Fibroblast of lung (primary cell): ENCODE data around the gene TRIP13. TPM values are rescaled to one million over a fixed set of nuclear protein-coding genes. Genes with fewer than 3 reads are reported as not detected.

ENCODE experiments used
- DNase-seq, 2 donors: peaks; one replicate each; pipeline versions ENCODE4 v3.0.0 to v3.0.0-alpha.2; 2010; ENCODE audit warnings: low read depth in 2 of 2
- H2AFZ ChIP-seq: 2 replicates; pipeline ENCODE4 v1.5.1; 2012; ENCODE audit warnings: low read length, control low read depth, inconsistent platforms
- H3K27ac ChIP-seq: 2 replicates; pipeline ENCODE4 v1.5.1; 2011; ENCODE audit warnings: low read length, control low read depth; ENCODE audit not compliant: insufficient read depth
- H3K27me3 ChIP-seq: 2 replicates; pipeline ENCODE4 v1.5.1; 2011; ENCODE audit warnings: mild to moderate bottlenecking, low read length; ENCODE audit not compliant: control insufficient read depth, insufficient read depth
- H3K36me3 ChIP-seq: 2 replicates; pipeline ENCODE4 v1.5.1; 2011; ENCODE audit warnings: low read length; ENCODE audit not compliant: control insufficient read depth, insufficient read depth
- H3K4me1 ChIP-seq: 2 replicates; pipeline ENCODE4 v1.5.1; 2011; ENCODE audit warnings: low read length; ENCODE audit not compliant: control insufficient read depth, insufficient read depth; ENCODE audit errors: extremely low read depth
- H3K4me2 ChIP-seq: 2 replicates; pipeline ENCODE4 v1.5.1; 2011; ENCODE audit warnings: low read length, control low read depth; ENCODE audit not compliant: insufficient read depth; ENCODE audit errors: extremely low read depth
- H3K4me3 ChIP-seq, 4 experiments: fragments of 200-600 bp in 1 of 4; sonication (generic) in 1 of 4; replicated peaks in 1 of 4; 2 replicates each; pipeline ENCODE4 v1.5.1; 2011 to 2016; ENCODE audit warnings: low read length in 4 of 4, low read depth in 3 of 4, mild to moderate bottlenecking in 3 of 4, control low read depth in 2 of 4, inconsistent platforms in 1 of 4, mixed read lengths in 1 of 4; ENCODE audit not compliant: insufficient read depth in 1 of 4; ENCODE audit errors: control extremely low read depth in 1 of 4
- H3K79me2 ChIP-seq: 2 replicates; pipeline ENCODE4 v1.5.1; 2012; ENCODE audit warnings: mild to moderate bottlenecking, low read length, inconsistent platforms; ENCODE audit not compliant: control insufficient read depth, insufficient read depth
- H3K9ac ChIP-seq: 2 replicates; pipeline ENCODE4 v1.5.1; 2011; ENCODE audit warnings: mild to moderate bottlenecking, low read length, control low read depth; ENCODE audit not compliant: insufficient read depth
- H3K9me3 ChIP-seq: 2 replicates; pipeline ENCODE4 v1.5.1; 2012; ENCODE audit warnings: low read depth, low read length; ENCODE audit not compliant: control insufficient read depth, insufficient read depth
- H4K20me1 ChIP-seq: 2 replicates; pipeline ENCODE4 v1.5.1; 2011; ENCODE audit warnings: low read length; ENCODE audit not compliant: control insufficient read depth, insufficient read depth; ENCODE audit errors: extremely low read depth
- EZH2 ChIP-seq: IDR thresholded peaks from 2 replicates; pipeline ENCODE4 v1.5.1; 2012; ENCODE audit warnings: low read length, control low read depth, mild to moderate bottlenecking; ENCODE audit errors: missing control alignments
- polyA plus RNA-seq, 2 donors: library from polyadenylated mRNA; depleted of rRNA in 1 of 2; stranded (reverse) in 1 of 2; unstranded in 1 of 2; fragments of >200 nt; gene quantifications; 2 replicates each; pipeline ENCODE4 v1.2.1, GENCODE V29; 2011 to 2012; ENCODE audit warnings: missing spikeins in 1 of 2
- total RNA-seq: library from RNA; depleted of rRNA; stranded (reverse); fragments of >200 nt; gene quantifications from 2 replicates; pipeline ENCODE4 v1.2.1, GENCODE V29; 2014
- TF ChIP-seq, protein P1 (sequence below), 2 donors: IDR thresholded peaks in 1 of 2; conservative IDR thresholded peaks in 1 of 2; 1 replicate in 1 of 2; 2 replicates in 1 of 2; pipeline ENCODE4 v1.5.1; 2011 to 2012; ENCODE audit warnings: low read length in 2 of 2, control low read depth in 1 of 2, inconsistent platforms in 1 of 2, low read depth in 1 of 2, mild to moderate bottlenecking in 1 of 2

Gene TRIP13
- total and polyA plus RNA-seq, 2 donors (not counting 1 experiment from before 2014, with no cell fraction given): 7.4 to 11.7 TPM

DNA sequence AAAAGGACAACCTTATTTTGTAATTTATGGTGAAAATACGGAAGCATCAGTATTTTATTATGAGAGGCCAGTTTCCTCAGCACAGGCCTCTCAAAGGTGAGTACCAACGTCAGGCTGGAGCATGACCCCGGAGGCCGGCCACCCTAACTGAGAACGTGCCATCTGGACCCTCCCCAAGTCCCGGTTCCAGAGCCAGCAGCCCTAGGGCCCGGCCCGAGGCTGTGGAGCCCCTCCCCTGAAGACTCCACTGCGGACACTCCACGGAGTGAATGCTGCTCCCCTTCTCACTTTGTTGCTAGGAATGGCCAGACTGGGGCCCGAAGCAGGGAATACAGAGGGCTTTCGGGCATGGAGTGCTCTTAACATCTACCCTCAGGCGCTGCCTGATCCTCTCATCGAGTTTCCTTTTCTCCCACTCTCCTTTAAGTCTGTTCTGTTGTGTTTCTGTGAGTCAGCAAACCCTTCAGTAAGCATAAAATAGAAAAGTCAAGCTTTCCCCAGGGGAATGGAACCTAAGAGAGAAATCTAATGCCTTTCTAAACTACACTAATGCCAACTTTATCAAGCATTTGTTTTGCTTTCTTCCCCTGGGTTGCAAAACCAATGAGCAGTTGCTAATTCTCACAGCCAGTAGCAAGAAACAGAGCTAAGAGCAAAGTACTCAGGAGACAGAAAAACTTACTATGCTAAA, 4.6 kb upstream of the TRIP13 start:
- peaks cover 52% of the 10 kb centered on the region for H3K79me2 ChIP-seq
- H4K20me1 ChIP-seq: no peaks in the 10 kb centered on the region
- no peak for TF ChIP-seq EZH2
- TF ChIP-seq, protein P1, sequence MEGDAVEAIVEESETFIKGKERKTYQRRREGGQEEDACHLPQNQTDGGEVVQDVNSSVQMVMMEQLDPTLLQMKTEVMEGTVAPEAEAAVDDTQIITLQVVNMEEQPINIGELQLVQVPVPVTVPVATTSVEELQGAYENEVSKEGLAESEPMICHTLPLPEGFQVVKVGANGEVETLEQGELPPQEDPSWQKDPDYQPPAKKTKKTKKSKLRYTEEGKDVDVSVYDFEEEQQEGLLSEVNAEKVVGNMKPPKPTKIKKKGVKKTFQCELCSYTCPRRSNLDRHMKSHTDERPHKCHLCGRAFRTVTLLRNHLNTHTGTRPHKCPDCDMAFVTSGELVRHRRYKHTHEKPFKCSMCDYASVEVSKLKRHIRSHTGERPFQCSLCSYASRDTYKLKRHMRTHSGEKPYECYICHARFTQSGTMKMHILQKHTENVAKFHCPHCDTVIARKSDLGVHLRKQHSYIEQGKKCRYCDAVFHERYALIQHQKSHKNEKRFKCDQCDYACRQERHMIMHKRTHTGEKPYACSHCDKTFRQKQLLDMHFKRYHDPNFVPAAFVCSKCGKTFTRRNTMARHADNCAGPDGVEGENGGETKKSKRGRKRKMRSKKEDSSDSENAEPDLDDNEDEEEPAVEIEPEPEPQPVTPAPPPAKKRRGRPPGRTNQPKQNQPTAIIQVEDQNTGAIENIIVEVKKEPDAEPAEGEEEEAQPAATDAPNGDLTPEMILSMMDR (conservative IDR thresholded peaks at IDR 0.05 in 1 of 2, IDR thresholded peaks at IDR 0.05 in 1 of 2; ENCODE audit: low read depth in 1 of 2, low read length in 2 of 2): no peak
- no peaks in the 10 kb centered on the region for H3K4me1 ChIP-seq
- no peak overlapping the region for H3K4me2 ChIP-seq
- no peaks in the 10 kb centered on the region for H3K27me3 ChIP-seq
- H2AFZ ChIP-seq: no peak overlapping the region
- H3K27ac ChIP-seq: no peak overlapping the region
- H3K9ac ChIP-seq: no peak overlapping the region
- no peak for DNase-seq
- no peak overlapping the region for H3K4me3 ChIP-seq
- peaks cover 46% of the 10 kb centered on the region for H3K36me3 ChIP-seq
- no peaks in the 10 kb centered on the region for H3K9me3 ChIP-seq

DNA sequence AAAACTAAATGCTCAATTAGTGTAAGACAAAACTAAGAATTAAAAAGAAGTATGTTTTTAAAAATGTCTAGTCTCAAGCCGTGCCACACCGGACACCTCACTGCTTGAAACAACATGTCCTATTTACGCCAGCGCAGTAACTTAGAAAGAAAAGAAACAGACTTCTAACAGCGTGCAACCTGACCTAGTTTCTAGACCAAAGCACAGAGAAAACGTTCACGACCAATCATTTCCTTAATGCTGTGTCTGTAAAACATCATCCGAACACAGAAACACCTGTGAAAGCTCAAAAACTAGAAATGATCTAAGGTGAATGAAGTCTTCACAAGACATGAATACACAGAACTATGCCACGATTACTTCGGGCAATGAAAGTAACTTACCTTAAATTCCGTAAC, 4.0 kb upstream of the TRIP13 start:
- DNase-seq: no peak
- Histone ChIP-seq H3K4me2 (no peak overlapping the region), H3K27me3 (no peaks in the 10 kb centered on the region), H4K20me1 (no peaks in the 10 kb centered on the region), H2AFZ (no peak overlapping the region), H3K4me3 (no peak overlapping the region), H3K9me3 (no peaks in the 10 kb centered on the region), H3K79me2 (peaks cover 52% of the 10 kb centered on the region), H3K9ac (no peak overlapping the region), H3K4me1 (peaks cover 4% of the 10 kb centered on the region), H3K36me3 (peaks cover 41% of the 10 kb centered on the region), H3K27ac (no peak overlapping the region)
- no peak for TF ChIP-seq EZH2
- TF ChIP-seq, protein P1 (conservative IDR thresholded peaks at IDR 0.05 in 1 of 2, IDR thresholded peaks at IDR 0.05 in 1 of 2; ENCODE audit: low read depth in 1 of 2, low read length in 2 of 2): no peak

DNA sequence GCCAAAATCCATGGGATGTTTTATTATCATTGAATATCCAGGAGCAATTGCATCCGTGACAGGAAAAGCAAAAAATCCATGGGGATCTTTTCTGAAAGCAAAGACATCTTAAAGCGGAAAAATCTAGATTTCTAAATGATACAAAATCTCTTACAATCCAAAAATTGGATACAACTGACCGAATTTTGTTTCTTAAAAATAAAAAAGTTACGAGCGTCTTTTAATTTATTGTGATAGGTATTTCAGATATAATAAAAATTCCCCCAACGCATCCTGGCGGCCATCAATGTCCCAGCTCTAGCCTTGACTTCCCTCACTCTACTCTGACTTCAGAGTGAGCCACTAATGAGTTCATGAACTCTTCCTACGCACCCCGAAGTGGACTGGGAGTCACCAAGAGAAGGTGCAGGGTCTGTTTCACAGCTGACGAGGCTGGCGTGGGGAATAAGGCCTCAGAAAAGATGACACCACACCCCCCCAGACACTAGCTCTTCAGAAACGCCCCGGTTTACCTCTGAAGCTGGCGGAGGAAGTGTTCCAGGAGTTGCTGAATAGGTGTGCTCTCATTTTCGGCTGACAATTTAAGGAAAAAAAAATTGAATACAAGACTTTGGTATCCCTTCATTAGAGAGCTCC, 3.5 kb upstream of the TRIP13 start:
- peaks cover 38% of the 10 kb centered on the region for H3K36me3 ChIP-seq
- TF ChIP-seq, protein P1 (conservative IDR thresholded peaks at IDR 0.05 in 1 of 2, IDR thresholded peaks at IDR 0.05 in 1 of 2; ENCODE audit: low read depth in 1 of 2, low read length in 2 of 2): no peak
- TF ChIP-seq EZH2: no peak
- H3K27ac ChIP-seq: no peak overlapping the region

More for the DNA sequence above, 3.5 kb upstream of the TRIP13 start:
- no peak overlapping the region for H3K4me2 ChIP-seq
- H4K20me1 ChIP-seq: no peaks in the 10 kb centered on the region
- DNase-seq: no peak
- H3K9me3 ChIP-seq: no peaks in the 10 kb centered on the region
- peaks cover 51% of the 10 kb centered on the region for H3K79me2 ChIP-seq
- H3K27me3 ChIP-seq: no peaks in the 10 kb centered on the region
- no peak overlapping the region for H3K4me3 ChIP-seq
- H3K4me1 ChIP-seq: peaks cover 4% of the 10 kb centered on the region
- H3K9ac ChIP-seq: no peak overlapping the region
- no peak overlapping the region for H2AFZ ChIP-seq
